PC-3 (cell line): Measurements from ENCODE around the gene DHDH.

Experiments
- EZH2 ChIP-seq: fragments of 300-600 bp; sonication (generic); IDR thresholded peaks from one replicate; pipeline ENCODE4 v1.6.1; 2017; ENCODE audit warnings: antibody characterized with exemption, mild to moderate bottlenecking, low read length; ENCODE audit not compliant: unreplicated experiment
- TF ChIP-seq, protein P1 (sequence below): fragments of 300-600 bp; sonication (generic); conservative IDR thresholded peaks from 2 replicates; pipeline ENCODE4 v1.5.1; 2017; ENCODE audit warnings: antibody characterized with exemption, low read depth, mild to moderate bottlenecking, low read length

DNA sequence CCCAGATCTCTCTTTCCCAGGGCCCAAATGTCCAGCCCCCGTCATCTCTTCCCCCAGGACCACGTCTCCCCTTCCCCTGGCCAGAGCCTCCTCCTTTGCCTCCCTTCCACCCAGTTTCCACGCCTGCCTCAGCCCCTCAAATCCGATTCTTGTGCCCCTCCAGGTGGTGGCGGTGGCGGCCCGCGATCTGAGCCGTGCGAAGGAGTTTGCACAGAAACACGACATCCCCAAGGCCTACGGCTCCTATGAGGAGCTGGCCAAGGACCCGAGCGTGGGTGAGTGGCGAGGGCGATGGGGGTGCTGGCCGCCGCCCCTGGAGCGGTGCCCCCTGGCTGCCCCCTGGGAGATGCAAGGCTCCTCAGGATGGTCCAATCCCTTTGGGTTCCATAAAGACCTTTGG lies 1.3 kb downstream of the DHDH start:
- TF ChIP-seq, protein P1, sequence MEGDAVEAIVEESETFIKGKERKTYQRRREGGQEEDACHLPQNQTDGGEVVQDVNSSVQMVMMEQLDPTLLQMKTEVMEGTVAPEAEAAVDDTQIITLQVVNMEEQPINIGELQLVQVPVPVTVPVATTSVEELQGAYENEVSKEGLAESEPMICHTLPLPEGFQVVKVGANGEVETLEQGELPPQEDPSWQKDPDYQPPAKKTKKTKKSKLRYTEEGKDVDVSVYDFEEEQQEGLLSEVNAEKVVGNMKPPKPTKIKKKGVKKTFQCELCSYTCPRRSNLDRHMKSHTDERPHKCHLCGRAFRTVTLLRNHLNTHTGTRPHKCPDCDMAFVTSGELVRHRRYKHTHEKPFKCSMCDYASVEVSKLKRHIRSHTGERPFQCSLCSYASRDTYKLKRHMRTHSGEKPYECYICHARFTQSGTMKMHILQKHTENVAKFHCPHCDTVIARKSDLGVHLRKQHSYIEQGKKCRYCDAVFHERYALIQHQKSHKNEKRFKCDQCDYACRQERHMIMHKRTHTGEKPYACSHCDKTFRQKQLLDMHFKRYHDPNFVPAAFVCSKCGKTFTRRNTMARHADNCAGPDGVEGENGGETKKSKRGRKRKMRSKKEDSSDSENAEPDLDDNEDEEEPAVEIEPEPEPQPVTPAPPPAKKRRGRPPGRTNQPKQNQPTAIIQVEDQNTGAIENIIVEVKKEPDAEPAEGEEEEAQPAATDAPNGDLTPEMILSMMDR, result no peak
- no peak for TF ChIP-seq EZH2
